ENCODE data around the gene SHROOM3. TPM values are rescaled to one million over a fixed set of nuclear protein-coding genes. Genes with fewer than 3 reads are reported as not detected.
"Not testable (repeated sequence)": the region's sequence is repeated elsewhere in the genome, so short reads cannot be mapped to it uniquely, and the experiment has no call there.

Gene SHROOM3
- total RNA-seq, 2 donors from 2014 or later: 56.7 to 96.0 TPM

GRCh38 chr4:76453232-76453631 is 18.2 kb downstream of the SHROOM3 start:
- intact Hi-C loops (cut with DNase I): no loop called here
- no peak overlapping the region for H3K4me3 ChIP-seq
- peaks cover 11% of the 10 kb centered on the region for H3K4me1 ChIP-seq
- TF ChIP-seq CTCF (IDR thresholded peaks at IDR 0.05) (no peak), POLR2A (IDR thresholded peaks at IDR 0.05) (no peak)
- no peak for DNase-seq
- no peak for ATAC-seq
- no peak overlapping the region for H3K27ac ChIP-seq
- no peaks in the 10 kb centered on the region for H3K9me3 ChIP-seq
- H3K27me3 ChIP-seq: no peaks in the 10 kb centered on the region
- H3K36me3 ChIP-seq (replicated peaks in 1 of 2; ENCODE audit: insufficient read depth in 1 of 2, low read depth in 2 of 2): no peaks in the 10 kb centered on the region
- WGBS, 2 donors: 84 to 88% methylated on average over 2 of the region's 2 CpGs

- H3K27ac ChIP-seq; H3K36me3 ChIP-seq (replicated peaks in 1 of 2; ENCODE audit: insufficient read depth in 1 of 2, low read depth in 2 of 2); ATAC-seq; intact Hi-C loops (cut with DNase I); DNase-seq; H3K9me3 ChIP-seq; H3K27me3 ChIP-seq; H3K4me3 ChIP-seq: not testable (repeated sequence)
- H3K4me1 ChIP-seq: peaks cover 16% of the 10 kb centered on the region
- WGBS, 2 donors: 84 to 92% methylated on average over 6 of the region's 6 CpGs
Observed at GRCh38 chr4:76454073-76454472, 19.0 kb downstream of the SHROOM3 start.

GRCh38 chr4:76457885-76458284 is 22.9 kb downstream of the SHROOM3 start:
- TF ChIP-seq CTCF (IDR thresholded peaks at IDR 0.05) (no peak), POLR2A (IDR thresholded peaks at IDR 0.05) (no peak)
- Histone ChIP-seq H3K27me3 (no peaks in the 10 kb centered on the region), H3K9me3 (no peaks in the 10 kb centered on the region), H3K36me3 (replicated peaks in 1 of 2; ENCODE audit: insufficient read depth in 1 of 2, low read depth in 2 of 2) (no peaks in the 10 kb centered on the region), H3K4me1 (peaks cover 10% of the 10 kb centered on the region), H3K27ac (no peak overlapping the region), H3K4me3 (no peak overlapping the region)
- intact Hi-C loops (cut with DNase I): no loop called here
- DNase-seq: no peak
- ATAC-seq: no peak
- 79 to 95% methylated on average over 7 of the region's 7 CpGs for WGBS, 2 donors

- WGBS, 2 donors: 58 to 81% methylated on average over 2 of the region's 2 CpGs
- Histone ChIP-seq H3K9me3 (no peaks in the 10 kb centered on the region), H3K4me1 (peaks cover 10% of the 10 kb centered on the region), H3K27ac (peak overlapping the region in 1 of 4 donors; percentile 59), H3K27me3 (no peaks in the 10 kb centered on the region), H3K36me3 (replicated peaks in 1 of 2; ENCODE audit: insufficient read depth in 1 of 2, low read depth in 2 of 2) (no peaks in the 10 kb centered on the region), H3K4me3 (no peak overlapping the region)
- TF ChIP-seq CTCF (IDR thresholded peaks at IDR 0.05) (no peak), POLR2A (IDR thresholded peaks at IDR 0.05) (no peak)
- no peak for ATAC-seq
- no peak for DNase-seq
- intact Hi-C loops (cut with DNase I): no loop called here
Observed at GRCh38 chr4:76458297-76458696, 23.3 kb downstream of the SHROOM3 start.

GRCh38 chr4:76458825-76459224 is 23.8 kb downstream of the SHROOM3 start:
- ATAC-seq (peak; percentile 32), DNase-seq (no peak)
- Histone ChIP-seq H3K9me3 (peaks cover 0 to 5% (median 0%) of the 10 kb centered on the region in 3 donors), H3K36me3 (replicated peaks in 1 of 2; ENCODE audit: insufficient read depth in 1 of 2, low read depth in 2 of 2) (no peaks in the 10 kb centered on the region), H3K27ac (peak overlapping the region in 3 of 4 donors; percentile 32 to 59 (median 57)), H3K27me3 (no peaks in the 10 kb centered on the region), H3K4me1 (peaks cover 10% of the 10 kb centered on the region), H3K4me3 (no peak overlapping the region)
- 71 to 72% methylated on average over 3 of the region's 3 CpGs for WGBS, 2 donors
- no peak for TF ChIP-seq POLR2A (IDR thresholded peaks at IDR 0.05)
- TF ChIP-seq CTCF (IDR thresholded peaks at IDR 0.05): no peak
- intact Hi-C loops (cut with DNase I): no loop called here

Data from body of pancreas (tissue), 4 donors.